OCI-LY3 (cell line): Measurements from ENCODE around the gene JMJD6.

Experiments
- H2AFZ ChIP-seq: fragments of 200-600, 300-600 bp; shearing (Covaris generic); 2 replicates; pipeline ENCODE4 v1.6.0; 2014; ENCODE audit warnings: antibody characterized with exemption, low read depth, low read length
- H3K27ac ChIP-seq: fragments of 200-600, 300-600 bp; sonication (generic); 2 replicates; pipeline ENCODE4 v1.5.1; 2014; ENCODE audit warnings: mild to moderate bottlenecking, low read length, moderate library complexity, mixed read lengths
- H3K27me3 ChIP-seq: fragments of 200-600, 300-600 bp; sonication (generic); 2 replicates; pipeline ENCODE4 v1.6.1; 2014; ENCODE audit warnings: low read depth, low read length, mixed read lengths
- H3K36me3 ChIP-seq: fragments of 200-600, 300-600 bp; sonication (generic); replicated peaks from 2 replicates; pipeline ENCODE3; 2014; ENCODE audit warnings: low read depth, low read length, mixed read lengths
- H3K4me1 ChIP-seq: fragments of 300-600, 200-600 bp; sonication (generic); 2 replicates; pipeline ENCODE4 v1.6.1; 2014; ENCODE audit warnings: low read length, mixed read lengths
- H3K4me2 ChIP-seq: fragments of 200-600, 300-600 bp; sonication (generic); 2 replicates; pipeline ENCODE4 v1.6.1; 2014; ENCODE audit warnings: low read length, mixed read lengths
- H3K4me3 ChIP-seq: fragments of 300-600, 200-600 bp; sonication (generic); 2 replicates; pipeline ENCODE4 v1.5.1; 2014; ENCODE audit warnings: antibody characterized with exemption, mild to moderate bottlenecking, low read length, moderate library complexity
- H3K79me2 ChIP-seq: fragments of 300-600, 200-600 bp; shearing (Covaris generic); 2 replicates; pipeline ENCODE4 v1.6.1; 2014; ENCODE audit warnings: mild to moderate bottlenecking, low read length, mixed read lengths
- H3K9ac ChIP-seq: fragments of 300-600, 200-600 bp; shearing (Covaris generic); 2 replicates; pipeline ENCODE4 v1.6.0; 2014; ENCODE audit warnings: mild to moderate bottlenecking, low read length, moderate library complexity
- H3K9me3 ChIP-seq: fragments of 200-600, 300-600 bp; shearing (Covaris generic); 2 replicates; pipeline ENCODE4 v1.6.1; 2014; ENCODE audit warnings: low read length, mixed read lengths; ENCODE audit not compliant: insufficient read depth
- H4K20me1 ChIP-seq: fragments of 200-600, 300-600 bp; sonication (generic); 2 replicates; pipeline ENCODE4 v1.6.1; 2016; ENCODE audit warnings: low read length, mixed read lengths; ENCODE audit not compliant: insufficient read depth
- EZH2phosphoT487 ChIP-seq: fragments of 200-600 bp; shearing (Covaris generic); IDR thresholded peaks from 2 replicates; pipeline ENCODE4 v1.6.1; 2018; ENCODE audit warnings: antibody characterized with exemption, mixed run types, low read depth
- TF ChIP-seq, protein P1 (sequence below): fragments of 200-600, 300-600 bp; sonication (generic); IDR thresholded peaks from 2 replicates; pipeline ENCODE4 v1.5.1; 2014; ENCODE audit warnings: antibody characterized with exemption, low read length, low read depth

JMJD6 gene

DNA sequence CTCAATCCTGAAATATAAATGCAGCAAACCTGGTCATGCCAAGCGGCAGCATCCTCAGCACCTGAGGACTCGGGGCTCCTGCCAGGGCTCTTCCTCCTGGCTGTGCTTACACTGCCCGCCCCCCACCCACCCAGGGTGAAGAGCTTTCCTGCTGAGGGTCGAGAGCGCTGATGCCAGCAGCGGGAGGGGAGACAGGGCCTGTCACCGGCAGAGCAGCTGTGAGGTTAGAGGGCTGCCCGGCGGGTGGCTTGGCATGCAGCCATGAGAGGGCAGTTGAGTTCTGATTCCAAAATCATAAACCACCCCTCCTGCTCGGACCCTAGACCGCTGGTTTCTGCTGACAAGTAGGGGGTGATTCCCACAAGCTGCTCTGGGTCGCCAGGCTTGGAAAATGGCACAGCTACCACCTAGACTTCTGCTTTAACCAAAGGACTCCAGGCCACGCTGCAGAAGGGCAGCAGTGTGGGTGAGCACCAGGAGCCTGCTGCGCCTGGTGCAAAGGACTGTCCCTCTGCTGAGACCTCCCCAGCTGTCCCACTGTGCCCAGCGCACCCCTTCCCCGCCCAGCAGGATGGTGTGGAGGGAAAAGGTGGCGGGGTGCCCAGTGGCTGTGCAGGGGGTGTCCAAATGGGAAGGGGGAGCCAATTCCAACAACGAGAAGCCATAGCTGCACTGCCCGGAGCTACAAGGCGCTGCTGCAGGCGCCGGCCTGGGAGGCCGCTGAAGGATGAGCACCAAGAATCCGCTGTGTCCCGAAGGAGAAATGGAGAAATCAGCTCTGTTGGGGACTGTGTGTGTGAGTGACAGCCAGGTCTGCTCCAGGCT is 42.3 kb downstream of the JMJD6 start:
- H3K9ac ChIP-seq, result no peak overlapping the region
- H3K27ac ChIP-seq, result no peak overlapping the region
- no peaks in the 10 kb centered on the region for H3K9me3 ChIP-seq
- H3K27me3 ChIP-seq, result no peaks in the 10 kb centered on the region
- no peak for TF ChIP-seq EZH2phosphoT487
- TF ChIP-seq, protein P1, sequence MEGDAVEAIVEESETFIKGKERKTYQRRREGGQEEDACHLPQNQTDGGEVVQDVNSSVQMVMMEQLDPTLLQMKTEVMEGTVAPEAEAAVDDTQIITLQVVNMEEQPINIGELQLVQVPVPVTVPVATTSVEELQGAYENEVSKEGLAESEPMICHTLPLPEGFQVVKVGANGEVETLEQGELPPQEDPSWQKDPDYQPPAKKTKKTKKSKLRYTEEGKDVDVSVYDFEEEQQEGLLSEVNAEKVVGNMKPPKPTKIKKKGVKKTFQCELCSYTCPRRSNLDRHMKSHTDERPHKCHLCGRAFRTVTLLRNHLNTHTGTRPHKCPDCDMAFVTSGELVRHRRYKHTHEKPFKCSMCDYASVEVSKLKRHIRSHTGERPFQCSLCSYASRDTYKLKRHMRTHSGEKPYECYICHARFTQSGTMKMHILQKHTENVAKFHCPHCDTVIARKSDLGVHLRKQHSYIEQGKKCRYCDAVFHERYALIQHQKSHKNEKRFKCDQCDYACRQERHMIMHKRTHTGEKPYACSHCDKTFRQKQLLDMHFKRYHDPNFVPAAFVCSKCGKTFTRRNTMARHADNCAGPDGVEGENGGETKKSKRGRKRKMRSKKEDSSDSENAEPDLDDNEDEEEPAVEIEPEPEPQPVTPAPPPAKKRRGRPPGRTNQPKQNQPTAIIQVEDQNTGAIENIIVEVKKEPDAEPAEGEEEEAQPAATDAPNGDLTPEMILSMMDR, result no peak
- H3K4me2 ChIP-seq, result no peak overlapping the region
- H2AFZ ChIP-seq, result no peak overlapping the region
- H3K4me1 ChIP-seq, result no peaks in the 10 kb centered on the region
- no peaks in the 10 kb centered on the region for H3K36me3 ChIP-seq
- H4K20me1 ChIP-seq, result no peaks in the 10 kb centered on the region
- no peaks in the 10 kb centered on the region for H3K79me2 ChIP-seq
- H3K4me3 ChIP-seq, result no peak overlapping the region

DNA sequence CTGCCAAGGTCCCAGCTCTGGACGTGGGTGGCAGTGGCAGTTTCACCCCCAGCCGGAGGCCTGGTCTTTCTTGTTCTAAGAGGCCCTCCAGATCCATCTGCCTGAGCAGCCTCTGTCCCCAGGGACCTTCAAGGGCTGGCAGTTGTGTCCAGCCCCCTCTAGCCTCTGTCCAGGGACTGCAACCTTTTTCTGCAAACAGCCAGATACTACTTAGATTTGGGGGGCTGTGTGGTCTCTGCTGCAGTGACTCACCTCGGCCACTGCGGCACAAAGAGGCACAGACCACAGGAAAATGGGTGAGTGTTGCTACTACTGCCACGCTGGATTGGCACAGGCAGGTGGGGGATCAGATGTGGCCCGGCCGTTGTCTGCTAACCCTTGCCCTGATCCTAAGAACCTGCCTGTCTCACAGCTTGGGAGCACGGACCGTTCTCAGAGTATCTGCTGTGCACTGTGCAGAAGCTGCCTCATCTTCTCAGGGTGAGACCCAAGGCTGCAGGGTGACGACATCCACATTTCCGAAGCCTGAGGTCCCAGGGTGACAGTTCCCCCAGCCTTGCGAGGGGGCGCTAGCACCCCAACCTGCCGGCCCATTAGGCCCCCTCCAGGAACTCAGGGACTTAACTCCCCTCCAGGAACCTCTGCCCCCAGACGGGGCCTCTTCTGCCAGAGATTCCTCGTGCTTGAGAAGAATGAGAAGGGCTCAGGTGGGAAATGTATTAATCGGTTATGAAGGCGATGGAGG is 43.2 kb downstream of the JMJD6 start:
- no peaks in the 10 kb centered on the region for H3K36me3 ChIP-seq
- no peaks in the 10 kb centered on the region for H3K9me3 ChIP-seq
- H3K4me1 ChIP-seq, result no peaks in the 10 kb centered on the region
- H3K79me2 ChIP-seq, result no peaks in the 10 kb centered on the region
- no peak overlapping the region for H3K4me2 ChIP-seq
- no peak overlapping the region for H3K4me3 ChIP-seq
- TF ChIP-seq, protein P1, result peak; percentile 39
- no peak for TF ChIP-seq EZH2phosphoT487
- H2AFZ ChIP-seq, result no peak overlapping the region
- H3K27me3 ChIP-seq, result no peaks in the 10 kb centered on the region
- no peak overlapping the region for H3K9ac ChIP-seq
- H3K27ac ChIP-seq, result no peak overlapping the region
- no peaks in the 10 kb centered on the region for H4K20me1 ChIP-seq

DNA sequence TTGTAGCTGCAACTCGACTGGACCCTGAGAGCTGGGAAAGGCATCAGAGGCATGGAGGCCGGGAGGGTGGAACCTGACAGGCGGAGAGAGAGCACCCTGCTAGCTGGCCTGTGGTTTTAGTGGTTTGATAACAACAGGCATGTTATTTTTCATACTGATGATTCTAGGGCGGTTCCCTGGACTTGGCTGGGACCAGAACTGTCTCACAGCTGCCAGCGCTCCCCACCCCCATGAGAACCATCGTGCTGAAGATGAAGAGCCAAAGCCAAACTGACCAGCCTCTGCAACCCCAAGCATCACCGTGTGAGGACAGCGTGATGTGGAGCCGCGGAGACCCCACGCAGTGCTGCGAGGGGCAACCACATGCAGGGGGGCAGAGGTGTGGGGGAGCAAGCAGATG is 44.1 kb downstream of the JMJD6 start:
- no peak overlapping the region for H2AFZ ChIP-seq
- no peaks in the 10 kb centered on the region for H3K27me3 ChIP-seq
- no peaks in the 10 kb centered on the region for H3K4me1 ChIP-seq
- TF ChIP-seq, protein P1, result no peak
- no peak for TF ChIP-seq EZH2phosphoT487
- H3K4me3 ChIP-seq, result no peak overlapping the region
- H3K4me2 ChIP-seq, result no peak overlapping the region
- H3K9ac ChIP-seq, result no peak overlapping the region
- H3K36me3 ChIP-seq, result no peaks in the 10 kb centered on the region
- no peaks in the 10 kb centered on the region for H4K20me1 ChIP-seq
- no peaks in the 10 kb centered on the region for H3K9me3 ChIP-seq
- no peak overlapping the region for H3K27ac ChIP-seq
- no peaks in the 10 kb centered on the region for H3K79me2 ChIP-seq
